OCI-LY1 (cell line): Measurements from ENCODE around the gene FTO.

Experiments used
- EZH2 ChIP-seq: fragments of 200-600 bp; sonication (generic), shearing (Covaris generic); IDR thresholded peaks from 2 replicates; pipeline ENCODE4 v1.8.0; 2017; ENCODE audit warnings: borderline replicate concordance, mixed run types, mild to moderate bottlenecking, antibody characterized with exemption, low read length, moderate library complexity, mixed read lengths
- TF ChIP-seq, protein P1 (sequence below): fragments of 200-600 bp; sonication (generic), shearing (Covaris generic); IDR thresholded peaks from 2 replicates; pipeline ENCODE4 v1.5.1; 2017; ENCODE audit warnings: mild to moderate bottlenecking, antibody characterized with exemption, low read length, moderate library complexity, mixed read lengths

DNA sequence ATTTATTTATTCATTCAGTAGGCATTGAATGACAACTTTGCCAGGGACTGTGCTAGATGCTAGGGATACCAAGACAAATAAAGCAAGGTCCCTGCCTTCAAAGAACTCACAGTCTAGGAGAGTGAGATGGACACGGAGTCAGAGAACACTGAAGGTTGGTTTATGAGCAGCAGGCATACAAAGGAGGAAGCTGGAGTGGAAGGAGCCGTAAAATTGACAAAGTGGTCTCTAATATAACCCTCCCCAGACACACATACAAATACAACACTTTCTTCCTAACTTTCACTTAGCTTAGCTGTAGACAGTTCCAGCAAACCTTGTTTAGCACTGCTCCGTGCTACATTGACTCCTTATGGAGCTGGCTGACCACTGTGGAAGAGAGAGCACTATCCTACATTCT lies 353.0 kb downstream of the FTO start:
- TF ChIP-seq, protein P1, sequence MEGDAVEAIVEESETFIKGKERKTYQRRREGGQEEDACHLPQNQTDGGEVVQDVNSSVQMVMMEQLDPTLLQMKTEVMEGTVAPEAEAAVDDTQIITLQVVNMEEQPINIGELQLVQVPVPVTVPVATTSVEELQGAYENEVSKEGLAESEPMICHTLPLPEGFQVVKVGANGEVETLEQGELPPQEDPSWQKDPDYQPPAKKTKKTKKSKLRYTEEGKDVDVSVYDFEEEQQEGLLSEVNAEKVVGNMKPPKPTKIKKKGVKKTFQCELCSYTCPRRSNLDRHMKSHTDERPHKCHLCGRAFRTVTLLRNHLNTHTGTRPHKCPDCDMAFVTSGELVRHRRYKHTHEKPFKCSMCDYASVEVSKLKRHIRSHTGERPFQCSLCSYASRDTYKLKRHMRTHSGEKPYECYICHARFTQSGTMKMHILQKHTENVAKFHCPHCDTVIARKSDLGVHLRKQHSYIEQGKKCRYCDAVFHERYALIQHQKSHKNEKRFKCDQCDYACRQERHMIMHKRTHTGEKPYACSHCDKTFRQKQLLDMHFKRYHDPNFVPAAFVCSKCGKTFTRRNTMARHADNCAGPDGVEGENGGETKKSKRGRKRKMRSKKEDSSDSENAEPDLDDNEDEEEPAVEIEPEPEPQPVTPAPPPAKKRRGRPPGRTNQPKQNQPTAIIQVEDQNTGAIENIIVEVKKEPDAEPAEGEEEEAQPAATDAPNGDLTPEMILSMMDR = no peak
- TF ChIP-seq EZH2 = no peak
